GM13976 (cell line): ENCODE results near the gene LPP.

ENCODE experiments used
- DNase-seq: peaks from one replicate; pipeline ENCODE4 v3.0.0; 2012; ENCODE audit warnings: low spot score
- in situ Hi-C: fragments of 300-500 bp; cut with MboI; formaldehyde crosslinking; loops from one replicate; pipeline ENCODE4 v1.12.0; 2022; ENCODE audit warnings: low sequenced_read_pairs, mixed read lengths, inconsistent platforms; ENCODE audit not compliant: unreplicated experiment
- TF ChIP-seq, protein P1 (sequence below): IDR thresholded peaks from 2 replicates; pipeline ENCODE4 v1.5.1; 2012; ENCODE audit warnings: borderline replicate concordance, mild to moderate bottlenecking; ENCODE audit not compliant: insufficient read depth; ENCODE audit errors: extremely low read depth, missing control alignments, control extremely low read depth

The LPP gene

DNA sequence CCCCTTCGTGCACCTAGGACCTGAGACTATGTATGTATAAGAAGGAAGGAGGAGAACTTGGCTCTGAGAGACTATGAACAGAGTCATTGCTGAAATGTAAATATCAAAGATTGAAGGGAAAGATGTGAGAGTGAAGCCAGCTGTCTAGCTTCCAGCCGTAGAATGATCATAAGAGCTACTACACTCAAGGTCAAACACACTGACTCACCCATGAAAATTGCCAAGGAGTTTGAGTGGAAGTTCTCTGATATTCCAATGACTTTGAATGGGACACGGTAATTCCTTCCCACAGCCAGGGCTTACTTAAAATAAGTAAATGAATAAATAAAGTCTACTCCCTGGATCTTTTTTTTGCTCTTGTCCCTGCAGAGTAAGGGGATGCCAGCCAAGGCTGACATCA, 618.9 kb downstream of the LPP start:
- in situ Hi-C loops = no loop called here
- TF ChIP-seq, protein P1, sequence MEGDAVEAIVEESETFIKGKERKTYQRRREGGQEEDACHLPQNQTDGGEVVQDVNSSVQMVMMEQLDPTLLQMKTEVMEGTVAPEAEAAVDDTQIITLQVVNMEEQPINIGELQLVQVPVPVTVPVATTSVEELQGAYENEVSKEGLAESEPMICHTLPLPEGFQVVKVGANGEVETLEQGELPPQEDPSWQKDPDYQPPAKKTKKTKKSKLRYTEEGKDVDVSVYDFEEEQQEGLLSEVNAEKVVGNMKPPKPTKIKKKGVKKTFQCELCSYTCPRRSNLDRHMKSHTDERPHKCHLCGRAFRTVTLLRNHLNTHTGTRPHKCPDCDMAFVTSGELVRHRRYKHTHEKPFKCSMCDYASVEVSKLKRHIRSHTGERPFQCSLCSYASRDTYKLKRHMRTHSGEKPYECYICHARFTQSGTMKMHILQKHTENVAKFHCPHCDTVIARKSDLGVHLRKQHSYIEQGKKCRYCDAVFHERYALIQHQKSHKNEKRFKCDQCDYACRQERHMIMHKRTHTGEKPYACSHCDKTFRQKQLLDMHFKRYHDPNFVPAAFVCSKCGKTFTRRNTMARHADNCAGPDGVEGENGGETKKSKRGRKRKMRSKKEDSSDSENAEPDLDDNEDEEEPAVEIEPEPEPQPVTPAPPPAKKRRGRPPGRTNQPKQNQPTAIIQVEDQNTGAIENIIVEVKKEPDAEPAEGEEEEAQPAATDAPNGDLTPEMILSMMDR = no peak
- DNase-seq = no peak

DNA sequence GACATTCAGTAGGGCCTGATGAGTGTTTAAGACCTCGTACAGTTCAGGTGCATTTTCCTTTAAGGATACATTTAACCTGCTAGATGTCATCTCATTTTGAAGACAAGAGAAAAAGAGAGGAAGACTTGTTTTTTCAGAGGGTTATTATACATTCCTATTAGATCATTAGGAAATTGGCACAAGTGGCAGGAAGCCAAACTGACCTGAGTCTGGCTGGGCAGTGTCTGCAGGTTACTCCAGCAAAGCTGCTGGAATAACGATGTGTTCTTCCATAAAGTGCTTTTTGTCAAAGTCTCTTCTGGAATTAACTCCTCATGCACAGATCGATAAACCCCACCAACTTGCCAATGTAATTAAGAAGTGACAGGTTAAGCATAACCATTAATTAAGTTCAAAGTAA, 621.5 kb downstream of the LPP start:
- TF ChIP-seq, protein P1 = no peak
- DNase-seq = no peak
- in situ Hi-C loops = no loop called here

DNA sequence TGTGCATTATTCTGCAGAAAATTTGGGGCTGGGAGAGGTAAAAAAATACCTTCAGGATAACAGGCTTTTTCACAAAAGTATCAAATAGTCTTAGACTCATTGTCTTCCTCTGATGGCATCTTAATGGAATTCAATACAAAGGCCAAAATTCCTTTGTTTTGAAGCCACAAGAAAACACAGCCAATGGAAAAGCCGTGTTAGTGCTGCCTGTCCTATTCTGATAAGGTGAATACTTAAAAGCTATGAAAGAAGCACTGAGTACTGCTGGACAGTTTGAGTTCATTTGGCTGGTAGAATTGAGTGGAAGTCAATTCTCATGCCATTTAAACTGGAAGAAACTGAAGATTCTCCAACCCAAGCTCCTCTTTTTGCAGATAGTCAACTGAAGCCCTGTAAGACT, 622.5 kb downstream of the LPP start:
- TF ChIP-seq, protein P1 = no peak
- DNase-seq = no peak
- in situ Hi-C loops = no loop called here

DNA sequence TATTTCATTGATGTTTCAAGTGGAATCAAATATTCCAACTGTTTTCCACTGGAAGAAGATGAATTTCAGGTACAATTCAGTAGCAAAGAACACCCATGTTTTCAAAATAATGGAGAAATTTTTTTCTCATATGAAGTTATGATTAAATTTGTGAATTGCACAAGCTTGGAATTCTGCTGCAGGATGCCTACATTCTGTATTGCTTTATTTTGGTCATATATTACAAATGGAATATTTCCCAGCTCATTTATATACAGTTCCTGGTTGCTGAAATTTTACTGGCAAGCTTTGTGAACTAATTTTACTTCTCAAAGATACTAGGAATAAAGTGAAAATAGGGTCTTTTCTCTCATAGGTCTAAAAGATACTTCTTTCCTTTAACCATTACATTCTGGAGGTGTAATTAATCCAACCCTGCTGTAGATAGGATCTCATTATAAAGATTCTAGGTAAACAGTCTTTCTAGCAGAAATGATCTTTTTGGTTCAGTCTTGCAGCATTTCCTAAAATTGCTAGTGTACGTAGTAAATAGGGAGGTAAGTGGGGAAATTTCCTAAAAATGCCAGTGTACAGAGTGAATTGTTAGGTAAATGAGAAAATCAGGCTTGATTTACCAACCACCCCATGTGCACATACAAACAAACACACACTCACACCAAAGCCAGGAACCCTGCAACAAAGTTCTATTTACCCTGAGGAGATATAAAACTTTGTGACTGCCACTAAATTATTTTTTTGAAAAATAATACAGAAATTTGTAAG, 624.3 kb downstream of the LPP start:
- TF ChIP-seq, protein P1 = no peak
- in situ Hi-C loops = no loop called here
- DNase-seq = no peak

DNA sequence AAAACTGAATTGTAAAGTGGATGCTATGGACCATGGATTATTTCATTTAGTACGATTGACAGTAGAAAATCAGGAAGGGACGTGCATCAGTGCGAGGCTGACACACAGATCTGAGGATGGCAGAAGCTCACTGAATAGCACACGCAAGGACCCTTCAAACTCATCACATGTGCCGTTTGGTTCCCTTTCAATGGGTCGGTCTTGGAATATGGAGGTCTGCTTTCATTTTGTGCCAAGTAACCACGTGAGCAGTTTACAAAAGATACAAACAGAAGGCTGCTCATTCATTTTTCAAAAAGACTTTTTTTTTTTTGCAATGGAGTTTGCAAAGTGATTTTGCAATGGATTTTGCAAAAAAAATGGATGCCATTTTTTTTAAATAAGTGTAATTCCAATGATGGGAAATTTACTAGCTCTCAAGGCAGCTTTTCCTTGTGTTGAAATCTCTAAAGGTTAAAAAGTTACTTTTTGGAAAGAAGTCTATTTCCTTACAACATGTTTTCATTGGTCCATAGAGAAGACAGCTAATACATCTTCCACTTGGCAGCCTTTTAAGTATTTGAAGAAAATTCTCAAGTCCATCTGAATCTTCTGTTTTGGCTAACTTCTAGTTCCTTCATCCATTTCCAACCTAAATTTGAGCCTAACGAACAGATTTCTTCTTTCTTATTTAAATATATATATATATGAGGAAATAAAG, 625.5 kb downstream of the LPP start:
- DNase-seq = no peak
- in situ Hi-C loops = no loop called here
- TF ChIP-seq, protein P1 = no peak

DNA sequence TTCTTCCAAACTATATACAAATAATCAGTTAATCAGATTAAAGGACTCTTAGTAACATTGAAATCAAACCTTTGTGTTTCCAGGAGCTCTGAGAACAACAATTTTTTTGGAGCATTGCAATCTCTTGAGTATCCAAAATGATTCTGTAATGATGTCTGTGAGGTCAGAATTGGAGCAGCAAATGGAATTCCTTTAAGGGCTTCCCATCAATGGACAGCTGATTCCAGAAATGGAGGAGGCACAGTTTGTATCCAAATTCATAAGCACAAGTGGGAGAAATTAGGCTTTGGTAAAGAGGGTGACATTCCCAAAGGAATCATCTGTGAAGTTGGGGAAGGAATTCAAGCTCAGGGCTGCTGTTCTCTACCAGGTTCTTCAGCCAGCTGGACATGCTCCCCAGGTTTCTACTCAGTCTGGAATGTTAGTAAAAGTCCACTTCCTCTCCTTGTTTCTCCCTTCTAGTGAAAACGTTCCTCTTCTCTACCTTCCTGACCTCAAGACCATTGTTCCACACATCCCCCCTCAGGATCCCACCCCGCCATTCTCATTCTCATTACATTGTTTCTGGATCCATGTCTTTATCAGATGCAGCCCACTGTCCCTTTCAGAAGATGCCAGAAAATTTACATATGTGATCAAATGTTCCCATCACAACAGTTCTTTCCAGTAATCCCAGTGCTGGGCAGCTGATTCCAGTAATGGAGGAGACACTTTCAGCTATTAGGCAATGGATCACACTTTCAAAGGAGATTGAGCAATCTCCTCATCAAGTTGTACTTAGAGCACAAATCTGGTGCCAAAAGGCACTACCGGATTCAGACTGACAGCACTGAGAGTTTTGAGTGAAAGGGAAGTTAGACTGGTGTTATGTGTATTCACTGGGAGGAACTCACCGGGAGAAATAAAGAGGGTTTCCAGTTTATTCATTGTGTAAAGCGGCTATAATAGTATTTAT, 626.5 kb downstream of the LPP start:
- no peak for DNase-seq
- in situ Hi-C loops = no loop called here
- TF ChIP-seq, protein P1 = no peak
